OCI-M2 (cell line): ENCODE measurements around the gene RTN4RL1.

Source experiments
- DNase-seq: peaks from one replicate; lab custom pipeline; 2025; ENCODE audit not compliant: unreplicated experiment; lab: John Stamatoyannopoulos, UW

Gene RTN4RL1

GRCh38 chr17:2025220-2025621 is at the start of gene RTN4RL1:
Gene RTN4RL1 (minus strand): TSS chr17:2025334. CDS start chr17:2024865, 469 bp downstream.
- DNase-seq: no peak

GRCh38 chr17:2074919-2075318 is 49.8 kb upstream of the RTN4RL1 start:
- DNase-seq: no peak

GRCh38 chr17:2071455-2072281 is 46.5 kb upstream of the RTN4RL1 start:
- no peak for DNase-seq

- no peak for DNase-seq
Observed at GRCh38 chr17:2071024-2071385, 45.9 kb upstream of the RTN4RL1 start.

- DNase-seq: no peak
Observed at GRCh38 chr17:2070241-2071023, 45.3 kb upstream of the RTN4RL1 start.

GRCh38 chr17:2068519-2069051 is 43.5 kb upstream of the RTN4RL1 start:
- DNase-seq: no peak

- no peak for DNase-seq
Observed at GRCh38 chr17:2068031-2068518, 42.9 kb upstream of the RTN4RL1 start.

GRCh38 chr17:2067608-2068024 is 42.5 kb upstream of the RTN4RL1 start:
- no peak for DNase-seq

- DNase-seq: no peak
Observed at GRCh38 chr17:2067048-2067561, 42.0 kb upstream of the RTN4RL1 start.

- no peak for DNase-seq
Observed at GRCh38 chr17:2065949-2066400, 40.8 kb upstream of the RTN4RL1 start.

- no peak for DNase-seq
Observed at GRCh38 chr17:2064980-2065785, 40.0 kb upstream of the RTN4RL1 start.

GRCh38 chr17:2064520-2064971 is 39.4 kb upstream of the RTN4RL1 start:
- DNase-seq: no peak

GRCh38 chr17:2064147-2064489 is 39.0 kb upstream of the RTN4RL1 start:
- no peak for DNase-seq

- DNase-seq: no peak
Observed at GRCh38 chr17:2063261-2064146, 38.4 kb upstream of the RTN4RL1 start.

- no peak for DNase-seq
Observed at GRCh38 chr17:2062571-2063183, 37.5 kb upstream of the RTN4RL1 start.

- no peak for DNase-seq
Observed at GRCh38 chr17:2061441-2061958, 36.4 kb upstream of the RTN4RL1 start.

GRCh38 chr17:2060681-2061440 is 35.7 kb upstream of the RTN4RL1 start:
- no peak for DNase-seq

- no peak for DNase-seq
Observed at GRCh38 chr17:2060385-2060658, 35.2 kb upstream of the RTN4RL1 start.
